K562 (cell line): Measurements from ENCODE around the gene PRR5. TPM values are rescaled to one million over a fixed set of nuclear protein-coding genes. Genes with fewer than 3 reads are reported as not detected.

Source experiments
- ARID1B ChIP-seq: fragments of 450-650 bp; IDR thresholded peaks from 2 replicates; pipeline ENCODE4 v1.6.1; 2016; ENCODE audit warnings: antibody characterized with exemption, mild to moderate bottlenecking, inconsistent platforms
- ATF7 ChIP-seq: fragments of 450-650 bp; IDR thresholded peaks from 2 replicates; pipeline ENCODE4 v1.7.1; 2014; ENCODE audit warnings: mild to moderate bottlenecking, moderate library complexity
- CBFA2T3 ChIP-seq: fragments of 450-650 bp; IDR thresholded peaks from 2 replicates; pipeline ENCODE4 v1.6.1; 2017
- CTCFL ChIP-seq: IDR thresholded peaks from 2 replicates; pipeline ENCODE4 v1.6.1; 2011; ENCODE audit warnings: borderline replicate concordance, low read depth, mild to moderate bottlenecking, moderate library complexity, low read length; ENCODE audit not compliant: insufficient read depth, poor library complexity, severe bottlenecking
- E4F1 ChIP-seq: fragments of 250-450 bp; sonication (Bioruptor Pico); IDR thresholded peaks from 2 replicates; pipeline ENCODE4 v1.5.0; 2021; ENCODE audit warnings: mild to moderate bottlenecking, borderline replicate concordance
- ETV5 ChIP-seq: sonication (generic); formaldehyde crosslinking; IDR thresholded peaks from 2 replicates; pipeline ENCODE4 v1.4.0; 2020; ENCODE audit warnings: low read depth, mild to moderate bottlenecking, missing genetic modification reagents
- KLF6 ChIP-seq: fragments of 250-450 bp; sonication (Bioruptor Pico); IDR thresholded peaks from 2 replicates; pipeline ENCODE4 v1.4.0; 2020; ENCODE audit warnings: mild to moderate bottlenecking, moderate library complexity, borderline replicate concordance
- NEUROD1 ChIP-seq: fragments of 150-350 bp; IDR thresholded peaks from 2 replicates; pipeline ENCODE4 v1.6.1; 2014; ENCODE audit warnings: borderline replicate concordance, low read length, low read depth; ENCODE audit not compliant: partially characterized antibody
- POLR2AphosphoS2 ChIP-seq: IDR thresholded peaks from 2 replicates; pipeline ENCODE4 v1.6.1; 2012; ENCODE audit warnings: low read length, improper control_type of control experiment
- RBM34 ChIP-seq: fragments of 200-400 bp; formaldehyde crosslinking; IDR thresholded peaks from 2 replicates; pipeline ENCODE4 v1.6.1; 2018; ENCODE audit warnings: low read length, borderline replicate concordance; ENCODE audit not compliant: insufficient read depth
- SMARCE1 ChIP-seq: fragments of 450-650 bp; IDR thresholded peaks from 2 replicates; pipeline ENCODE4 v1.7.1; 2016; ENCODE audit warnings: mild to moderate bottlenecking
- ZMIZ1 ChIP-seq, 2 experiments: fragments of 150-350 bp in 1 of 2; IDR thresholded peaks; 2 replicates each; pipeline ENCODE4 v1.6.1; 2012 to 2016; ENCODE audit warnings: low read depth in 2 of 2, low read length in 2 of 2, mild to moderate bottlenecking in 1 of 2, moderate library complexity in 1 of 2
- ZNF165 ChIP-seq: fragments of 250-450 bp; sonication (Bioruptor Pico); IDR thresholded peaks from 2 replicates; pipeline ENCODE4 v1.4.0; 2020; ENCODE audit warnings: borderline replicate concordance
- ZNF274 ChIP-seq: IDR thresholded peaks from 2 replicates; pipeline ENCODE4 v1.6.1; 2011; ENCODE audit warnings: low read depth, mild to moderate bottlenecking, low read length, moderate library complexity, borderline replicate concordance
- polyA plus RNA-seq, 8 experiments: library from polyadenylated mRNA; depleted of rRNA in 4 of 8; stranded (reverse) in 5 of 8; unstranded in 3 of 8; fragments of >200 nt; fragmentation: Nextera tagmentation in 2 of 8; fragmentation: Illumina TruSeq in 1 of 8; extraction: Ambion mirVana in 2 of 8; extraction: Trizol in 1 of 8; gene quantifications; 2 replicates each; pipeline versions ENCODE4 v1.2.1 to v1.2.3, GENCODE V29; 2011 to 2014; ENCODE audit warnings: inconsistent platforms in 1 of 8, missing spikeins in 1 of 8
- total RNA-seq, 7 experiments: library from RNA; depleted of rRNA in 6 of 7; stranded (reverse); fragments of >200 nt in 6 of 7; fragmentation: Illumina TruSeq in 2 of 7; extraction: Trizol in 2 of 7; gene quantifications; 2 replicates each; pipeline versions ENCODE4 v1.2.1 to v1.2.3, GENCODE V29; 2011 to 2021; ENCODE audit warnings: low replicate concordance in 1 of 7

The PRR5 gene
- total and polyA plus RNA-seq, 9 of the 15 experiments (the other 6 are each of a cell fraction or from before 2014, with no cell fraction given): 0.13 to 21.0 (median 7.5) TPM

- TF ChIP-seq RBM34 (no peak), NEUROD1 (no peak), ARID1B (peak; percentile 40; the same call in 1 of the 2 replicates), SMARCE1 (peak; percentile 67), ZNF165 (CRISPR knock-in tag) (no peak), ATF7 (peak; percentile 96), CBFA2T3 (peak; percentile 32; the same call in 1 of the 2 replicates), ETV5 (CRISPR knock-in tag) (no peak), POLR2AphosphoS2 (no peak), ZMIZ1 (IDR thresholded peaks at IDR 0.05; ENCODE audit: low read depth in 2 of 2, low read length in 2 of 2) (no peak), CTCFL (peak; percentile 84), ZNF274 (no peak), KLF6 (no peak), E4F1 (CRISPR knock-in tag) (no peak)
Observed at GRCh38 chr22:44684506-44685383, 17.3 kb upstream of the PRR5 start (continued).
